ENCODE data around the gene ZBTB32.
A peak's percentile ranks its signal among the peaks of the same experiment; 100 is the strongest.

Gene ZBTB32

DNA sequence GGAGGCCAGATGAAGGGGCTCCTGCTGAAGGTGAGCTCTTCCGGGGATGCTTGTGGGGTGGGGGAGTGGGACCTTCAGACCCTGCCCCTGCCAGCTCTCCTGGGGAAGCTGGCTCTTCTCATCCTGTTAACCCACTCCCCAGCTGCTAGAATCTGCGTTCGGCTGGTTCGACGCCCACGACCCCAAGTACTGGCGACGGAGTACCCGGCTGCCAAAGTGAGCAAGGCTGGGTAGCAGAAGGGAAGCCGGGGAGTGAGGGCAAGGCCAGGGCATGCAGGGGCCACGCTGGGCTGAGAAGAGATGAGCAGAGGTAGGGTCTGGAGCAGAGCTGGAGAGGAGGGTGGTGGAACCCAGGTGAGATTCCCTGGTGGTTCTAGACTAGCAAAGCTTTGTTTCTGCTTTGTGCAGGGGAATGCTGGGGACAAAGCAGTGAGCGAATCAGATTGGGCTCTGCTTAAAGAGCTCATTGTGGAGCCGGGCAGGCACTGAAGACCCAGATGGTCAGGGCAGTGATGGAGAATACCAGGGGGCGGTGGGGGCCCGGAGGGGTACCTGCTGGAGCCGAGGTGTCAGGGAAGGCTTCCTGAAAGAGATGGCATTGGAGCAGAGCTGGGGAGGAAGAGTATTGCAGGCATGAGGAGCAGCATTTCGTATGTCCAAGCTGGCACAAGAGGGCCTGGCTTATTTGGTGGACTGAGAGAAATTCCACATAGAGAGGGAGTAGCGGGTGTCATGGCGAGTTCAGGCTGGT is 23.8 kb downstream of the ZBTB32 start:
- TF ChIP-seq JUND (IDR thresholded peaks at IDR 0.05; ENCODE audit: low read depth) = no peak
- in situ Hi-C loops (cut with HindIII; ENCODE audit: low pct_unique_long_range_greater_than_20kb, low sequenced_read_pairs) = no loop called here
- DNase-seq (ENCODE audit: low read depth in 1 of 2, low spot score in 1 of 2) = no peak

DNA sequence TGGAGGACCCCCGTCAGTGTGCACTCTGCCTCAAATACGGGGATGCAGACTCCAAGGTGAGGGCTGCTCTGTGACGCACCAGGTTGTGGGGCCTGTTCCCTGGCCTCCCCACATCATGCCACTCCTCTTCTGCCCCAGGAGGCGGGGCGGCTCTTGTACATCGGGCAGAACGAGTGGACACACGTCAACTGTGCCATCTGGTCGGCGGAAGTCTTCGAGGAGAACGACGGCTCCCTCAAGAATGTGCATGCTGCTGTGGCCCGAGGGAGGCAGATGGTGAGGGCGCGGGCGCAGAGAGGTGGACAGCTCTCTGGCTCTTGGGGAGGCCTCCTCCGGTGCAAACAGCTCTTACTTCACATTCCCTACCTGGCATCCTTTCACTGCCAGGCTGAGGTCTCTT is 24.7 kb downstream of the ZBTB32 start:
- TF ChIP-seq JUND (IDR thresholded peaks at IDR 0.05; ENCODE audit: low read depth) = no peak
- in situ Hi-C loops (cut with HindIII; ENCODE audit: low pct_unique_long_range_greater_than_20kb, low sequenced_read_pairs) = no loop called here
- no peak for DNase-seq (ENCODE audit: low read depth in 1 of 2, low spot score in 1 of 2)

DNA sequence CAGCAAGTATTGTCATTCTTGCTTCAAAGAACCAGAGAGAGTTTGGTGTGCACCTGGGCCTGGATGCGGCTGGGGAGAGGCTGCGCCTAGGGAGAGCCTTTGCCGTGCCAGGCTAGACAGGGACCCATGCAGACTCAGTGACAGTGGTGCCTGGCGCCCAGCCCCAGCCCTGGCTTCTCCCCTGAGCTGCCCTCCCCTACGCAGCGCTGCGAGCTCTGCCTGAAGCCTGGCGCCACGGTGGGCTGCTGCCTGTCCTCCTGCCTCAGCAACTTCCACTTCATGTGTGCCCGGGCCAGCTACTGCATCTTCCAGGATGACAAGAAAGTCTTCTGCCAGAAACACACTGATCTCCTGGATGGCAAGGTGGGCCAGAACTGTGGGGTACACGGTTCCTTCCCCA is 25.4 kb downstream of the ZBTB32 start:
- TF ChIP-seq JUND (IDR thresholded peaks at IDR 0.05; ENCODE audit: low read depth) = no peak
- no peak for DNase-seq (ENCODE audit: low read depth in 1 of 2, low spot score in 1 of 2)
- in situ Hi-C loops (cut with HindIII; ENCODE audit: low pct_unique_long_range_greater_than_20kb, low sequenced_read_pairs) = no loop called here

DNA sequence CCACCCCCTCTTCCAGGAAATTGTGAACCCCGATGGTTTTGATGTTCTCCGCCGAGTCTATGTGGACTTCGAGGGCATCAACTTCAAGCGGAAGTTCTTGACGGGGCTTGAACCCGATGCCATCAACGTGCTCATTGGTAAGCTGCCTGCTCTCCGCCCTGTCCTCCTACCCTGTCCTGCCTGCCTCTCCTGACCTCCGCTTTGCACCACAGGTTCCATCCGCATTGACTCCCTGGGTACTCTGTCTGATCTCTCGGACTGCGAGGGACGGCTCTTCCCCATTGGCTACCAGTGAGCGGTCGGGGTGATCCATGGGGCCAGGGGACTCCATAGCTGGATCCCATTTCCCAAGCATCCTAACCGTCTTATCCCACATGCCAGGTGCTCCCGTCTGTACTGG is 26.0 kb downstream of the ZBTB32 start:
- in situ Hi-C loops (cut with HindIII; ENCODE audit: low pct_unique_long_range_greater_than_20kb, low sequenced_read_pairs) = no loop called here
- no peak for DNase-seq (ENCODE audit: low read depth in 1 of 2, low spot score in 1 of 2)
- TF ChIP-seq JUND (IDR thresholded peaks at IDR 0.05; ENCODE audit: low read depth) = no peak

DNA sequence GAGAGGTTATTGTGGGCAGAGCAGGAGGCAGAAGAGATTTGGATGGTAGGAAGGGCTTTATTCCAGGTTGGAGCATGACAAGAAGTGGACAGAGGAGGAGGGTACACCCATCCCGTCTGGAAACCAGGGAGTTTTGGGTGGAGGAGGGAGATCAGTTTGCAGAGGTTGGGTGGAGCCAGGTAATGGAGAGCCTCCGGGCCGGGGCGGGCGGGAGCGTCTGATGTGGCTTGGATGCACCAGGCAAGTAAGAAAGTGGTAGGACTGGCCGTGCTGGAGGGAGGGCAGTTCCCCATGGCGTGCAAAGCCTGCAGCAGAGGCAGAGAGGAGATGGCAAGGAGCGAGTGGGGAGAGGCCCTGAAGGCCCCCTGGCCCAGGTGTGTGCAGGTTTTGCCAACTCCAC is 27.0 kb downstream of the ZBTB32 start:
- TF ChIP-seq JUND (IDR thresholded peaks at IDR 0.05; ENCODE audit: low read depth) = no peak
- DNase-seq (ENCODE audit: low read depth in 1 of 2, low spot score in 1 of 2) = peak in 1 of 2 experiments; percentile 87
- in situ Hi-C loops (cut with HindIII; ENCODE audit: low pct_unique_long_range_greater_than_20kb, low sequenced_read_pairs) = no loop called here

DNA sequence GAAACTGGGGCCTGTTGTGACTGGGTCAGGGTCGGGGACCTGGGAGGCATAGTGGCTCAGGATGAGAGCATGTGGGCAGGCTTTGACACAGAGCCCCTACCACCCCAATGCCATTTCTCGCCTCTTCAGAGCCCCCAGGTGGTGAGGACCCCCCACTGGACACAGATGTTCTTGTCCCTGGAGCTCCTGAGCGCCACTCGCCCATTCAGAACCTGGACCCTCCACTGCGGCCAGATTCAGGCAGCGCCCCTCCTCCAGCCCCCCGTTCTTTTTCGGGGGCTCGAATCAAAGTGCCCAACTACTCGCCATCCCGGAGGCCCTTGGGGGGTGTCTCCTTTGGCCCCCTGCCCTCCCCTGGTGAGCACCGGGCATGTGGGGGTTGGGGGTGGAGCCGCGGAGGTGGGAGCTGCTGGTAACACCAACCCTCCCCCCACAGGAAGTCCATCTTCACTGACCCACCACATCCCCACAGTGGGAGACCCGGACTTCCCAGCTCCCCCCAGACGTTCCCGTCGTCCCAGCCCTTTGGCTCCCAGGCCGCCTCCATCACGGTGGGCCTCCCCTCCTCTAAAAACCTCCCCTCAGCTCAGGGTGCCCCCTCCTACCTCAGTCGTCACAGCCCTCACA is 27.5 kb downstream of the ZBTB32 start:
- in situ Hi-C loops (cut with HindIII; ENCODE audit: low pct_unique_long_range_greater_than_20kb, low sequenced_read_pairs) = no loop called here
- TF ChIP-seq JUND (IDR thresholded peaks at IDR 0.05; ENCODE audit: low read depth) = no peak

DNA sequence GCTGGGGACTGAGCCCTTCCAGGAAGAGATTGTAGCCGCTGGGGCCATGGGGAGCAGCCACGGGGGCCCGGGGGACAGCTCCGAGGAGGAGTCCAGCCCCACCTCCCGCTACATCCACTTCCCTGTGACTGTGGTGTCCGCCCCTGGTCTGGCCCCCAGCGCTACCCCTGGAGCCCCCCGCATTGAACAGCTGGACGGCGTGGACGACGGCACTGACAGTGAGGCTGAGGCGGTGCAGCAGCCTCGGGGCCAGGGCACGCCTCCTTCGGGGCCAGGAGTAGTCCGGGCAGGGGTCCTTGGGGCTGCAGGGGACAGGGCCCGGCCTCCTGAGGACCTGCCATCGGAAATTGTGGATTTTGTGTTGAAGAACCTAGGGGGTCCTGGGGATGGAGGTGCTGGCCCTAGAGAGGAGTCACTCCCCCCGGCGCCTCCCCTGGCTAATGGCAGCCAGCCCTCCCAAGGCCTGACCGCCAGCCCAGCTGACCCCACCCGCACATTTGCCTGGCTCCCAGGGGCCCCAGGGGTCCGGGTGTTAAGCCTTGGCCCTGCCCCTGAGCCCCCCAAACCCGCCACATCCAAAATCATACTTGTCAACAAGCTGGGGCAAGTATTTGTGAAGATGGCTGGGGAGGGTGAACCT is 28.3 kb downstream of the ZBTB32 start:
- DNase-seq (ENCODE audit: low read depth in 1 of 2, low spot score in 1 of 2) = no peak
- TF ChIP-seq JUND (IDR thresholded peaks at IDR 0.05; ENCODE audit: low read depth) = no peak
- in situ Hi-C loops (cut with HindIII; ENCODE audit: low pct_unique_long_range_greater_than_20kb, low sequenced_read_pairs) = no loop called here

More for the DNA sequence above, 27.5 kb downstream of the ZBTB32 start:
- no peak for DNase-seq (ENCODE audit: low read depth in 1 of 2, low spot score in 1 of 2)

DNA sequence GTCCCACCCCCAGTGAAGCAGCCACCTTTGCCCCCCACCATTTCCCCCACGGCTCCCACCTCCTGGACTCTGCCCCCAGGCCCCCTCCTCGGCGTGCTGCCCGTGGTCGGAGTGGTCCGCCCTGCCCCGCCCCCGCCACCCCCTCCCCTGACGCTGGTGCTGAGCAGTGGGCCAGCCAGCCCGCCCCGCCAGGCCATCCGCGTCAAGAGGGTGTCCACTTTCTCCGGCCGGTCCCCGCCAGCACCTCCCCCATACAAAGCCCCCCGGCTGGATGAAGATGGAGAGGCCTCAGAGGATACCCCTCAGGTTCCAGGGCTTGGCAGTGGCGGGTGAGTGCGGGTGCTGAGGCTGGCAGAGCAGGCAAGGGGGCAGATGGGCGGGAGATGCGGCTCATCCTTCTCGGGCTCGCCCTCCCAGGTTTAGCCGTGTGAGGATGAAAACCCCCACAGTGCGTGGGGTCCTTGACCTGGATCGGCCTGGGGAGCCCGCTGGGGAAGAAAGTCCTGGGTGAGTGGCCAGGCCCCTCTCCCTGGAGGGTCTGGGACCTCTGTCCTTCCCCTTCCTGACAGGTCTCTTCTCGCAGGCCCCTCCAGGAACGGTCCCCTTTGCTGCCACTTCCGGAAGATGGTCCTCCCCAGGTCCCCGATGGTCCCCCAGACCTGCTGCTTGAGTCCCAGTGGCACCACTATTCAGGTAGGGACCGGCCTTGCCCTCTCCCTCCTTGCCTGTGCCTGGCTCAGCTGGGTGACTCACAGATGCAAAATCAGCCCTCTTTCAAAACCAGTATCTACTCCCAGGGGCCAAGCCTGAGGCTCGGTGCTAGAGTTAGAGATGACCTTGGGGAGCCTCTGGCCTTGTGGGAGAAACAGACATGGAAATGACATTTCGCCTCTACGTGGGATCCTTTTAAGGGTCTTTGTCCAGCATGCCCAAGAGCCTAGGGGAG is 29.1 kb downstream of the ZBTB32 start:
- in situ Hi-C loops (cut with HindIII; ENCODE audit: low pct_unique_long_range_greater_than_20kb, low sequenced_read_pairs) = no loop called here

DNA sequence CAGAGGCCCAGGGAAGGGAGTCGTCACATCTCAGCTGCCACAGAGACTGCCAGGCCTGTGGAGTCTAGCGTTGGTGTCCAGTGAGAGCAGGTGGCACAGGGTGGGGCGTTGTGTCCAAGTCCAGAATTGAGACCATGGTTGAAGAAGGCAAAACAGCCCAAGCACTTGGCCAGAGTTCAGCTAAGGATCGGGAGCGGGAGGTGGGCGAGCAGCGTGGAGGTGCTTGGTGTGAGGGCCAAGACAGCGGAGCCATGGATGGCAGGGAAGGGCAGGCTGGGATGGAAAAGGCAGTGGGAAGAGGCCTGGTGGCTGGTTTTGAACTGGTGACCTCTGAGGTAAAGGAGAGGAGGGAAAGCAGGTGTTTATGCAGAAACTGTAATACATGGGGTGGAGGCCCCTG is 29.9 kb downstream of the ZBTB32 start:
- in situ Hi-C loops (cut with HindIII; ENCODE audit: low pct_unique_long_range_greater_than_20kb, low sequenced_read_pairs) = no loop called here
- no peak for TF ChIP-seq JUND (IDR thresholded peaks at IDR 0.05; ENCODE audit: low read depth)
- no peak for DNase-seq (ENCODE audit: low read depth in 1 of 2, low spot score in 1 of 2)

More for the DNA sequence above, 29.1 kb downstream of the ZBTB32 start:
- no peak for DNase-seq (ENCODE audit: low read depth in 1 of 2, low spot score in 1 of 2)
- TF ChIP-seq JUND (IDR thresholded peaks at IDR 0.05; ENCODE audit: low read depth) = no peak

DNA sequence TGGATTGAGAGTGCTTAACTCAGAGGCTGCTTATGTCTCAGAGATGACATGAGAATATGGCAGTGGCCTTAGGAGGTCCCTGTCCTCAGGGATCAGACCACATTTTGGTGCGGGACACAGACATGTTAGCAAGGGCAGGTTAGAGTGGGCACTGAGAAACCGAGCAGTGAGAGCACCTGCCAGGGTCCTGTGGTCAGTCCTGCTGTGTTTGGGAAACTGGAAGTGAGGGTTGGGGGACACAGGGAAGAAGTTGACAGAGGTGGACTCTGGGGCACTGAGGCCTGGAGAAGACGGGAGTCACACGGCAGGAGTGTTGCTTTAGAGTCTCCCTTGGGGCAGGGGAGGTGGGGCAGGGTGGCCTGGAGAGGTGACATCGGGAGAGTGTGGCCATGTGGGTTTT is 30.5 kb downstream of the ZBTB32 start:
- DNase-seq (ENCODE audit: low read depth in 1 of 2, low spot score in 1 of 2) = no peak
- no peak for TF ChIP-seq JUND (IDR thresholded peaks at IDR 0.05; ENCODE audit: low read depth)
- in situ Hi-C loops (cut with HindIII; ENCODE audit: low pct_unique_long_range_greater_than_20kb, low sequenced_read_pairs) = no loop called here

DNA sequence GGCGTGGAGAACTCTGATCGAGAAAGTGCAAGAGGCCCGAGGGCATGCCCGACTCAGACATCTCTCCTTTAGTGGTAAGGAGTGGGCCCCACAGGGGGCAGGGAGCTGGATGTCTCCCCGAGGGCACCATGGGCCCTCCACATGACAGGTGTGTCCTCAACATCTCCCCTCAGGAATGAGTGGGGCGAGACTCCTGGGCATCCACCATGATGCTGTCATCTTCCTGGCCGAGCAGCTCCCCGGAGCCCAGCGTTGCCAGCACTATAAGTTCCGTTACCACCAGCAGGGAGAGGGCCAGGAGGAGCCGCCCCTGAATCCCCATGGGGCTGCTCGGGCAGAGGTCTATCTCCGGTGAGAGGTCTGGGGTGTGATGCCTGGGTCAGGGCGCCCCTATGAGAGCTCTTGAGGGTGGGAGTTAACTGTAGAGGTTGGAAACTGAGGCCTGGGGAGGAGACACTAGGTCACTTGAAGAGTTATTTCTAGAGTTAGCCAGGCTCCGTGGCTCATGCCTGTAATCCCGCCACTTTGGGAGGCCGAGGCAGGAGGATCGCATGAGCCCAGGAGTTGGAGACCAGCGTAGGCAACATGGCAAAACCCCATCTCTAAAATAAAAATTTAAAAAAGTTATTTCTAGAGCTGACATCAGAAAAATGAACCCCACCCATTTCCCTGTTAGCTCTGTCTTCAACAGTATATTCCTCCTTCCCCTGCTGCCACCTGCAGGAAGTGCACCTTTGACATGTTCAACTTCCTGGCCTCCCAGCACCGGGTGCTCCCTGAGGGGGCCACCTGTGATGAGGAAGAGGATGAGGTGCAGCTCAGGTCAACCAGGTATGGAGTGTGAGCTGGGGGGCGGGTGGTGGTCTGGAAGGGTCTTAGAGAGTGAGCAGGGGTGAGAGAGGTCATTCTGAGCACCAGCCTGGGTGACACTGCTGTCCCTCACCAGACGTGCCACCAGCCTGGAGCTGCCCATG is 32.8 kb downstream of the ZBTB32 start:
- in situ Hi-C loops (cut with HindIII; ENCODE audit: low pct_unique_long_range_greater_than_20kb, low sequenced_read_pairs) = no loop called here
- no peak for TF ChIP-seq JUND (IDR thresholded peaks at IDR 0.05; ENCODE audit: low read depth)
- peak in 1 of 2 experiments; percentile 35 for DNase-seq (ENCODE audit: low read depth in 1 of 2, low spot score in 1 of 2)

All from T47D (cell line).